HEK293 (cell line): ENCODE data around the gene ATP5F1D.
A peak's percentile ranks its signal among the peaks of the same experiment; 100 is the strongest.

Experiments used
- CTCF ChIP-seq: fragments of 450-650 bp; formaldehyde crosslinking; IDR thresholded peaks from 2 replicates; pipeline ENCODE4 v1.5.1; 2016; ENCODE audit warnings: missing biosample characterization, missing genetic modification characterization
- FEZF1 ChIP-seq: fragments of 450-650 bp; formaldehyde crosslinking; IDR thresholded peaks from 2 replicates; pipeline ENCODE4 v1.5.1; 2016; ENCODE audit warnings: missing biosample characterization, missing genetic modification characterization
- GLIS2 ChIP-seq: fragments of 450-650 bp; formaldehyde crosslinking; IDR thresholded peaks from 2 replicates; pipeline ENCODE4 v1.5.1; 2016; ENCODE audit warnings: missing biosample characterization, missing genetic modification characterization
- KLF10 ChIP-seq: fragments of 450-650 bp; IDR thresholded peaks from 2 replicates; pipeline ENCODE4 v1.5.1; 2018; ENCODE audit warnings: missing biosample characterization, mild to moderate bottlenecking, missing genetic modification characterization
- KLF7 ChIP-seq: fragments of 450-650 bp; formaldehyde crosslinking; IDR thresholded peaks from 2 replicates; pipeline ENCODE4 v1.5.1; 2016; ENCODE audit warnings: missing biosample characterization, missing genetic modification characterization, borderline replicate concordance
- ZBTB26 ChIP-seq: fragments of 450-650 bp; formaldehyde crosslinking; optimal IDR thresholded peaks from 2 replicates; pipeline ENCODE3; 2016; ENCODE audit warnings: missing biosample characterization, mild to moderate bottlenecking, missing genetic modification characterization
- ZNF10 ChIP-seq: fragments of 450-650 bp; formaldehyde crosslinking; IDR thresholded peaks from 2 replicates; pipeline ENCODE4 v1.5.1; 2017; ENCODE audit warnings: missing biosample characterization, missing genetic modification characterization
- ZNF223 ChIP-seq: fragments of 450-650 bp; formaldehyde crosslinking; IDR thresholded peaks from 2 replicates; pipeline ENCODE4 v1.5.1; 2016; ENCODE audit warnings: missing biosample characterization, missing genetic modification characterization
- ZNF24 ChIP-seq: fragments of 450-650 bp; formaldehyde crosslinking; IDR thresholded peaks from 2 replicates; pipeline ENCODE4 v1.5.1; 2016; ENCODE audit warnings: missing biosample characterization, missing genetic modification characterization
- ZNF280C ChIP-seq: fragments of 450-650 bp; formaldehyde crosslinking; IDR thresholded peaks from 2 replicates; pipeline ENCODE4 v1.5.1; 2016; ENCODE audit warnings: missing biosample characterization, missing genetic modification characterization
- ZNF341 ChIP-seq: fragments of 450-650 bp; formaldehyde crosslinking; IDR thresholded peaks from 2 replicates; pipeline ENCODE4; 2016; ENCODE audit warnings: low read depth, missing biosample characterization, missing genetic modification characterization
- ZNF366 ChIP-seq: fragments of 450-650 bp; formaldehyde crosslinking; conservative IDR thresholded peaks from 2 replicates; pipeline ENCODE4 v1.5.1; 2016; ENCODE audit warnings: missing biosample characterization, missing genetic modification characterization
- ZNF394 ChIP-seq: fragments of 450-650 bp; formaldehyde crosslinking; IDR thresholded peaks from 2 replicates; pipeline ENCODE4 v1.5.1; 2016; ENCODE audit warnings: missing biosample characterization, missing genetic modification characterization, mild to moderate bottlenecking, moderate library complexity, borderline replicate concordance
- ZNF404 ChIP-seq: fragments of 450-650 bp; formaldehyde crosslinking; IDR thresholded peaks from 2 replicates; pipeline ENCODE4 v1.5.1; 2017; ENCODE audit warnings: missing biosample characterization, missing genetic modification characterization
- ZNF449 ChIP-seq: fragments of 450-650 bp; formaldehyde crosslinking; IDR thresholded peaks from 2 replicates; pipeline ENCODE4 v1.5.1; 2017; ENCODE audit warnings: missing biosample characterization, mild to moderate bottlenecking, missing genetic modification characterization, moderate library complexity
- ZNF510 ChIP-seq: fragments of 450-650 bp; formaldehyde crosslinking; IDR thresholded peaks from 2 replicates; pipeline ENCODE4 v1.5.1; 2018; ENCODE audit warnings: mild to moderate bottlenecking, missing genetic modification characterization, missing biosample characterization; ENCODE audit not compliant: insufficient replicate concordance
- ZNF548 ChIP-seq: fragments of 450-650 bp; formaldehyde crosslinking; IDR thresholded peaks from 2 replicates; pipeline ENCODE4 v1.5.1; 2016; ENCODE audit warnings: missing biosample characterization, missing genetic modification characterization
- ZNF558 ChIP-seq: fragments of 450-650 bp; formaldehyde crosslinking; IDR thresholded peaks from 2 replicates; pipeline ENCODE4 v1.5.1; 2016; ENCODE audit warnings: missing biosample characterization, missing genetic modification characterization
- ZNF621 ChIP-seq: fragments of 450-650 bp; formaldehyde crosslinking; IDR thresholded peaks from 2 replicates; pipeline ENCODE4 v1.5.1; 2017; ENCODE audit warnings: missing biosample characterization, missing genetic modification characterization
- ZNF654 ChIP-seq: fragments of 450-650 bp; formaldehyde crosslinking; IDR thresholded peaks from 2 replicates; pipeline ENCODE4 v1.5.1; 2016; ENCODE audit warnings: low read depth, missing biosample characterization, missing genetic modification characterization
- ZNF777 ChIP-seq: fragments of 450-650 bp; formaldehyde crosslinking; IDR thresholded peaks from 2 replicates; pipeline ENCODE4 v1.5.1; 2017; ENCODE audit warnings: missing biosample characterization, missing genetic modification characterization, borderline replicate concordance
- ZSCAN16 ChIP-seq: fragments of 450-650 bp; formaldehyde crosslinking; IDR thresholded peaks from 2 replicates; pipeline ENCODE4 v1.5.1; 2016; ENCODE audit warnings: missing biosample characterization, missing genetic modification characterization
- TF ChIP-seq, protein P1 (sequence below): fragments of 450-650 bp; formaldehyde crosslinking; IDR thresholded peaks from 2 replicates; pipeline ENCODE4 v1.5.1; 2016; ENCODE audit warnings: missing biosample characterization, missing genetic modification characterization
- TF ChIP-seq, protein P2 (sequence below): fragments of 450-650 bp; formaldehyde crosslinking; IDR thresholded peaks from 2 replicates; pipeline ENCODE4 v1.5.1; 2016; ENCODE audit warnings: missing biosample characterization, missing genetic modification characterization
- TF ChIP-seq, protein P3 (sequence below): fragments of 450-650 bp; formaldehyde crosslinking; IDR thresholded peaks from 2 replicates; pipeline ENCODE4 v1.5.1; 2016; ENCODE audit warnings: missing biosample characterization, missing genetic modification characterization

Gene ATP5F1D

DNA sequence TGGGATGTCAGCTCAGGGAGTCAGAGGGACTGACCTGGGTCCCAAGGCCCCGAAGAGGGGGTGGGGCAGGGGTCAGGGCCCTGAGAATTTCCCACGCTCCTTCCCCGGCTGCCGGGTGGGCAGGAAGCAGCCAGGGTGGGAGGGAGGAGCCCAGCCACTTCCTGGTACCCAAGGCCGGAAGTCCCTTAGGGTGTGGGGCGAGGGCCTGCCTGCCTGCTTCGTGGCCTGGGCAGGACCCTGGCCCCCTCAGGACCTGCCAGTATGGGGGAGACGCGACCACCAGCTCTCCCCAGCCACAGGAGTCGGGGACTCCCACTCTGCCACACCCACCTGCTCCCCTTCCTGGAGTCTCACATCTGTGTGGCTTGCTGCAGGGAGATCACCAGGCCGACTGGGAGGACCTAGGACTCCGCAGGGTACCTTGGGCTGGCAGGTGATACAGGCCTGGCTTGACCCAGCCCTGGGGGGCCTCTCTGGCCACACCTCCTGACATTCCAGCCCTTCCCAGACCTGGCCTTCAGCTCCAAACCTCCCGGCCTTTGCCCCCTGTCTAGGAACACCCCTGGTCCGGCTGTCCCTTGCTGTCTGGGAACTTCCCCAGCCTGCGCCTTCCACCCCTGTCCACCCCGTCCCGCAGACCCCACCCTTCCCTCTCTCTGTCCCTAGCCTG, 17.8 kb downstream of the ATP5F1D start (continued):
- TF ChIP-seq KLF7 (tag by site-specific recombination), result peak; percentile 46; the same call in 1 of the 2 replicates
- peak; percentile 96 for TF ChIP-seq GLIS2 (tag by site-specific recombination)
- no peak for TF ChIP-seq CTCF (tag by site-specific recombination)
- TF ChIP-seq ZNF621 (tag by site-specific recombination), result no peak
- TF ChIP-seq, protein P1, sequence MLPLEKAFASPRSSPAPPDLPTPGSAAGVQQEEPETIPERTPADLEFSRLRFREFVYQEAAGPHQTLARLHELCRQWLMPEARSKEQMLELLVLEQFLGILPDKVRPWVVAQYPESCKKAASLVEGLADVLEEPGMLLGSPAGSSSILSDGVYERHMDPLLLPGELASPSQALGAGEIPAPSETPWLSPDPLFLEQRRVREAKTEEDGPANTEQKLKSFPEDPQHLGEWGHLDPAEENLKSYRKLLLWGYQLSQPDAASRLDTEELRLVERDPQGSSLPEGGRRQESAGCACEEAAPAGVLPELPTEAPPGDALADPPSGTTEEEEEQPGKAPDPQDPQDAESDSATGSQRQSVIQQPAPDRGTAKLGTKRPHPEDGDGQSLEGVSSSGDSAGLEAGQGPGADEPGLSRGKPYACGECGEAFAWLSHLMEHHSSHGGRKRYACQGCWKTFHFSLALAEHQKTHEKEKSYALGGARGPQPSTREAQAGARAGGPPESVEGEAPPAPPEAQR, result no peak
- no peak for TF ChIP-seq ZNF341 (tag by site-specific recombination)
- no peak for TF ChIP-seq ZNF366
- TF ChIP-seq, protein P2, sequence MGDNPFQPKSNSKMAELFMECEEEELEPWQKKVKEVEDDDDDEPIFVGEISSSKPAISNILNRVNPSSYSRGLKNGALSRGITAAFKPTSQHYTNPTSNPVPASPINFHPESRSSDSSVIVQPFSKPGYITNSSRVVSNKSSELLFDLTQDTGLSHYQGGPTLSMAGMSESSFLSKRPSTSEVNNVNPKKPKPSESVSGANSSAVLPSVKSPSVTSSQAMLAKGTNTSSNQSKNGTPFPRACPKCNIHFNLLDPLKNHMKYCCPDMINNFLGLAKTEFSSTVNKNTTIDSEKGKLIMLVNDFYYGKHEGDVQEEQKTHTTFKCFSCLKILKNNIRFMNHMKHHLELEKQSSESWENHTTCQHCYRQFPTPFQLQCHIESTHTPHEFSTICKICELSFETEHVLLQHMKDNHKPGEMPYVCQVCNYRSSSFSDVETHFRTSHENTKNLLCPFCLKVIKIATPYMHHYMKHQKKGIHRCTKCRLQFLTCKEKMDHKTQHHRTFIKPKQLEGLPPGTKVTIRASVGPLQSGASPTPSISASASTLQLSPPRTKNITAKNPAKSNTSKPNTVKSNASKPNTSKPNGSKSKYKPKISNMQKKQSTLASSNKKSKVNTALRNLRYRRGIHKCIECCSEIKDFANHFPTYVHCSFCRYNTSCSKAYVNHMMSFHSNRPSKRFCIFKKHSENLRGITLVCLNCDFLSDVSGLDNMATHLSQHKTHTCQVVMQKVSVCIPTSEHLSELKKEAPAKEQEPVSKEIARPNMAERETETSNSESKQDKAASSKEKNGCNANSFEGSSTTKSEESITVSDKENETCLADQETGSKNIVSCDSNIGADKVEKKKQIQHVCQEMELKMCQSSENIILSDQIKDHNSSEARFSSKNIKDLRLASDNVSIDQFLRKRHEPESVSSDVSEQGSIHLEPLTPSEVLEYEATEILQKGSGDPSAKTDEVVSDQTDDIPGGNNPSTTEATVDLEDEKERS (tag by site-specific recombination), result no peak
- TF ChIP-seq, protein P3, sequence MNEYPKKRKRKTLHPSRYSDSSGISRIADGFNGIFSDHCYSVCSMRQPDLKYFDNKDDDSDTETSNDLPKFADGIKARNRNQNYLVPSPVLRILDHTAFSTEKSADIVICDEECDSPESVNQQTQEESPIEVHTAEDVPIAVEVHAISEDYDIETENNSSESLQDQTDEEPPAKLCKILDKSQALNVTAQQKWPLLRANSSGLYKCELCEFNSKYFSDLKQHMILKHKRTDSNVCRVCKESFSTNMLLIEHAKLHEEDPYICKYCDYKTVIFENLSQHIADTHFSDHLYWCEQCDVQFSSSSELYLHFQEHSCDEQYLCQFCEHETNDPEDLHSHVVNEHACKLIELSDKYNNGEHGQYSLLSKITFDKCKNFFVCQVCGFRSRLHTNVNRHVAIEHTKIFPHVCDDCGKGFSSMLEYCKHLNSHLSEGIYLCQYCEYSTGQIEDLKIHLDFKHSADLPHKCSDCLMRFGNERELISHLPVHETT, result no peak
- no peak for TF ChIP-seq ZNF510 (tag by site-specific recombination)
- TF ChIP-seq ZNF404 (tag by site-specific recombination), result no peak
- TF ChIP-seq ZNF10, result 0 out of 2 replicates have a peak, but pooled peaks have one; percentile 24
- TF ChIP-seq ZNF24 (tag by site-specific recombination), result no peak; the same call in 1 of the 2 replicates
- TF ChIP-seq ZNF548 (tag by site-specific recombination), result no peak
- no peak for TF ChIP-seq FEZF1 (tag by site-specific recombination)
- TF ChIP-seq ZNF654 (tag by site-specific recombination), result no peak
- TF ChIP-seq KLF10 (tag by site-specific recombination), result peak; percentile 75; the same call in 1 of the 2 replicates
- no peak for TF ChIP-seq ZNF777 (tag by site-specific recombination)
- TF ChIP-seq ZSCAN16 (tag by site-specific recombination), result no peak
- TF ChIP-seq ZBTB26 (tag by site-specific recombination), result no peak
- peak; percentile 73; the same call in 1 of the 2 replicates for TF ChIP-seq ZNF394
- TF ChIP-seq ZNF280C (tag by site-specific recombination), result no peak
- TF ChIP-seq ZNF558 (tag by site-specific recombination), result no peak
- peak; percentile 26; the same call in 1 of the 2 replicates for TF ChIP-seq ZNF449 (tag by site-specific recombination)
- no peak for TF ChIP-seq ZNF223 (tag by site-specific recombination)
